ENCODE data around the gene CBR4. TPM values are rescaled to one million over a fixed set of nuclear protein-coding genes. Genes with fewer than 3 reads are reported as not detected.
A peak's percentile ranks its signal among the peaks of the same experiment; 100 is the strongest.

CBR4 gene
- total RNA-seq, 1 donor from 2014 or later: 36.0 TPM

DNA sequence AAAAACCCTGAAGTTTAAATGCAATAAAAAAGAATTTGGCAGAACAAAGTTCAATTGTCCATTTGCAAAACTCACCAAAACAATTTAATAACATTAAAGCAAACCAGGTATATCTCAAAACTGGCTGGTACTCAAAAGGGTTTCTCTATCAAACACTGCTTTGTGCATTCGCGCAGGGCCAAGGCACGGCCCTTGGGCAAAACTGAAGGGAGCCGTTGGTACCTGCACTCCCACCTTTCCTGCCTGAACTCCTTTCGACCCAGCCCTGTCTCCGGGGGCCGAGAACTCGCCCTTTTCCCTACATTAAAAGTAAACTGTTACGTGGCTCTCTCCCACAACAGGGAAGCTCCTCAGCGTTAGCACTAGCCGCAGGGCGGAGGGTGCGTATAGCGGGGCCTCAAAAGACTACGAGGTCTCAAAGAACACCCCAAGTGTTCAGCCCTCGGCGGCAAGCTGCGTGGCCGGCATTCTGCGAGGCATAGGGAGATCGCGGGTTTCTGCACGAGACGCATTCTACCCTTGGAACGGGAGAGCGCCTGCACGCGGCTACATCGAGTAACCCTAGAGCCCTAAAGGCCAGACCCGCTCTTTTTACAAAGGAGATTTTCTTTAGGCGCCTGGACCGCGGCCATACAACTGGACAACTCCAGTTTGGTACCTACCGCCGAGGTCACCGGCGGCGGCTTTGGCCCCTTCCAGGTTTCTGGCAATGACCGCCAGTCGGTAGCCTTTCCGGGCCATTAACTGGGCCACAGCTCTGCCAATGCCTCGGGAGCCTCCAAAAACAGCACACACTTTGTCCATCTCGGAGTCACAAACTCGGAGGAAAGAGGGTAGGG lies 550 bp downstream of the CBR4 start:
- peak; percentile 36 for DNase-seq (ENCODE audit: low read depth, low spot score)
- Mint-ChIP-seq H3K9me3 (no peaks in the 10 kb centered on the region), H3K4me3 (peak overlapping the region; percentile 99), H3K36me3 (ENCODE audit: low read depth) (peaks cover under 1% of the 10 kb centered on the region), H3K4me1 (peaks cover 47% of the 10 kb centered on the region), H3K27me3 (ENCODE audit: low read depth) (no peaks in the 10 kb centered on the region), H3K27ac (ENCODE audit: unreplicated experiment) (peak overlapping the region; percentile 98)
- TF ChIP-seq, protein P1, sequence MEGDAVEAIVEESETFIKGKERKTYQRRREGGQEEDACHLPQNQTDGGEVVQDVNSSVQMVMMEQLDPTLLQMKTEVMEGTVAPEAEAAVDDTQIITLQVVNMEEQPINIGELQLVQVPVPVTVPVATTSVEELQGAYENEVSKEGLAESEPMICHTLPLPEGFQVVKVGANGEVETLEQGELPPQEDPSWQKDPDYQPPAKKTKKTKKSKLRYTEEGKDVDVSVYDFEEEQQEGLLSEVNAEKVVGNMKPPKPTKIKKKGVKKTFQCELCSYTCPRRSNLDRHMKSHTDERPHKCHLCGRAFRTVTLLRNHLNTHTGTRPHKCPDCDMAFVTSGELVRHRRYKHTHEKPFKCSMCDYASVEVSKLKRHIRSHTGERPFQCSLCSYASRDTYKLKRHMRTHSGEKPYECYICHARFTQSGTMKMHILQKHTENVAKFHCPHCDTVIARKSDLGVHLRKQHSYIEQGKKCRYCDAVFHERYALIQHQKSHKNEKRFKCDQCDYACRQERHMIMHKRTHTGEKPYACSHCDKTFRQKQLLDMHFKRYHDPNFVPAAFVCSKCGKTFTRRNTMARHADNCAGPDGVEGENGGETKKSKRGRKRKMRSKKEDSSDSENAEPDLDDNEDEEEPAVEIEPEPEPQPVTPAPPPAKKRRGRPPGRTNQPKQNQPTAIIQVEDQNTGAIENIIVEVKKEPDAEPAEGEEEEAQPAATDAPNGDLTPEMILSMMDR (conservative IDR thresholded peaks at IDR 0.05): no peak

DNA sequence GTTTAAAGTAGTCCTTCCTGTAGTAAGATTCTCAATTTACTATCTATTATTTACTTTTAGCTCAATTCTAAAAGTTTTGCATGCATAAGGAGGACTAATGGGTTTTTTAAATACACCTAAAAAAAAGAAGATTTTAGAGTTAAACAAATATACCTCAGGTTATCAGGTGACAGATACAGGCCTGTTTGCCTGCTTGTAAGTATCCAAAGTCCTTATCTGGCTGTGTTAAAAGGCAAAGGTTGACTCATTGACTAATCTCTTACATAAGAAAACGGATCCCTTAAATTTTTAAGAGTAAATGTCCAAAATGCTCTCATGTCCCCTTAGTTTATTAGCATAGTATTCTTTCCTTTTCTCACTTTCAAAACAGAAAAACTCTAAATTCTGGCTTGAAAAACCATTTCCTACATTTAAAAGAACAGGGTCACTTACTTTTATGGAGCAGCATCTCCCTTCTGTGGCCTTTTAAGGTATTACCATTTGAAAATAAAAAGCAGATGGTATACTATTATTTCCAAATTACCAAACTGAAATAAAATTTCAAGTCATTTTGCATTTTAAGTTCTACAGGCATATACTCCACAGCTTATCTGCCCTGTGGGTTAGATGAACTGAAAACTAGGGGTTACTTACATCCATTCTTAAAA lies 4.5 kb downstream of the CBR4 start:
- Mint-ChIP-seq H3K36me3 (ENCODE audit: low read depth) (peaks cover 17% of the 10 kb centered on the region), H3K27me3 (ENCODE audit: low read depth) (no peaks in the 10 kb centered on the region), H3K27ac (ENCODE audit: unreplicated experiment) (no peak overlapping the region), H3K4me3 (no peak overlapping the region), H3K4me1 (peaks cover 43% of the 10 kb centered on the region), H3K9me3 (no peaks in the 10 kb centered on the region)
- no peak for DNase-seq (ENCODE audit: low read depth, low spot score)
- TF ChIP-seq, protein P1 (conservative IDR thresholded peaks at IDR 0.05): peak; percentile 71

DNA sequence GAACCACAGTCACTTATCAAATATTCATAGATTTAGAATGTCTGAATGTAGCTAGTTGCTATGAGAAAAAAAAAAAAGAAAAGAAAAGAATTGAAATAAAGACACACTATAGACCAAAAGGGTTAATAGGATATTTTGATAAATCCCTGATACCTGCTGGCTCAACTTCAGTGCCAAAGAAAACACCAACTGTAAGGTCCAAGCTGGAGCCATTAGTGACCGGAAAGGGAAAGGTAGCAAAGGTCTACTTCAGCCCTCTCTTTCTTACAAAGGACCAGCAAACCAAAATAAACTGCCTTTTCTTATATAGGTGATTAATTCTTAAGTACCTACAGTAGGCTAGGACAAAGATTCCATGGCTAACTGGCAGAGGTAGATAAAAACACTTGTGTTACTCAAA lies 9.7 kb downstream of the CBR4 start:
- no peak for DNase-seq (ENCODE audit: low read depth, low spot score)
- Mint-ChIP-seq H3K9me3 (no peaks in the 10 kb centered on the region), H3K27me3 (ENCODE audit: low read depth) (no peaks in the 10 kb centered on the region), H3K36me3 (ENCODE audit: low read depth) (peaks cover 24% of the 10 kb centered on the region), H3K27ac (ENCODE audit: unreplicated experiment) (no peak overlapping the region), H3K4me3 (no peak overlapping the region), H3K4me1 (peaks cover 13% of the 10 kb centered on the region)
- TF ChIP-seq, protein P1 (conservative IDR thresholded peaks at IDR 0.05): no peak

DNA sequence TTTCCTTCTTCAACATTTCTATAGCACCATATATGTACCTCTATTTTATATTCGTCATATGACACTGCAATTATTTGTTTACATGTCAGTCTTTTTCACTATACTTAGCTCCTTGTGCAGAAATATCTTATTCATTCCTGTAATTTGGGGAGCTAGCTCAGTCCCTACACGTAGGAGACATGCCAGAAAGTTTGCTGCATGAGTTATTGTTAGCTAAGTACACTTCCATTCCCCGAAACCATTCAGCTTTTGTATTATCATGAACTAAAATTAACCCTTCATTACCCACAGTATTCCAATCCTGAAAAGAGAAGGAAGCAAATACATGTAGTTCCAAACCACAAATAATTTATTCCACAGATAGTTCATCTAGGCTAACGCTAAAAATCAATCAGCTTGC lies 10.2 kb downstream of the CBR4 start:
- H3K36me3 Mint-ChIP-seq (ENCODE audit: low read depth): peaks cover 24% of the 10 kb centered on the region
- TF ChIP-seq, protein P1 (conservative IDR thresholded peaks at IDR 0.05): no peak
- no peak overlapping the region for H3K27ac Mint-ChIP-seq (ENCODE audit: unreplicated experiment)
- H3K4me3 Mint-ChIP-seq: no peak overlapping the region
- no peak for DNase-seq (ENCODE audit: low read depth, low spot score)
- no peaks in the 10 kb centered on the region for H3K9me3 Mint-ChIP-seq
- no peaks in the 10 kb centered on the region for H3K27me3 Mint-ChIP-seq (ENCODE audit: low read depth)
- H3K4me1 Mint-ChIP-seq: peaks cover 13% of the 10 kb centered on the region

DNA sequence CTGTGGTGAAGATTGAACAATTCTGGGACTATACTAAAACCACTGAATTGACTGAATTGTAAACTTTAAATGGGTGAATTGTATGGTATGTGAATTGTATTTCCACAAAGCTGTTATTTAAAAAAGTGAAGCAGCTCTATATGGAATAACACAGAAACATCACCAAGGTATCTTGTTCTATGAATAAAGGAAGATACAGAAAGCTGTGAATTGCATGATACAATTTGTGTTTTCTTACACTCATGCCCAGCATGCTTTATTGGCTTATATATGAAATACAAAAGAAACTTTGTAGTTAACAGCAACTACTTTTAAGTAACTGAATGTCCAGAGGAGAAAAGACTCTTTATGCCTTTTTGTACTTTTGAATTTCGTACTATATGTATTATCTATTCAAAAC lies 11.5 kb downstream of the CBR4 start:
- TF ChIP-seq, protein P1 (conservative IDR thresholded peaks at IDR 0.05): no peak
- Mint-ChIP-seq H3K27me3 (ENCODE audit: low read depth) (no peaks in the 10 kb centered on the region), H3K4me3 (no peak overlapping the region), H3K4me1 (peaks cover 13% of the 10 kb centered on the region), H3K9me3 (no peaks in the 10 kb centered on the region), H3K27ac (ENCODE audit: unreplicated experiment) (no peak overlapping the region), H3K36me3 (ENCODE audit: low read depth) (peaks cover 18% of the 10 kb centered on the region)
- DNase-seq (ENCODE audit: low read depth, low spot score): no peak

Measured in neural crest cell (in vitro differentiated cells).